Endothelial cell of umbilical vein (primary cell): ENCODE data around the gene SPTBN4. TPM values are rescaled to one million over a fixed set of nuclear protein-coding genes. Genes with fewer than 3 reads are reported as not detected.

Source experiments
- BruUV-seq: library from RNA; stranded (reverse); fragments of 400-500 nt; replicated peaks from 2 replicates; lab custom pipeline; 2021; lab: Mats Ljungman, UMichigan
- CTCF ChIA-PET: fragments of 300-600, 350-600 bp; sonication (Branson Sonifier 250); formaldehyde crosslinking; loops from one replicate; lab custom pipeline; 2021; ENCODE audit warnings: antibody characterized with exemption, inconsistent platforms; lab: Charles Lee
- POLR2A ChIA-PET: fragments of 300-600, 350-600 bp; sonication (Branson Sonifier 250); formaldehyde crosslinking; loops from one replicate; lab custom pipeline; 2021; ENCODE audit warnings: antibody characterized with exemption, inconsistent platforms; lab: Charles Lee
- DNase-seq: peaks from one replicate; pipeline ENCODE4 v3.0.0-alpha.2; 2011; ENCODE audit warnings: low read depth, low spot score
- FAIRE-seq: peaks from 2 replicates; lab custom pipeline; 2011; peaks lifted over from hg19 to GRCh38; lab: Jason Lieb, UNC
- H2AFZ ChIP-seq: 2 replicates; pipeline ENCODE4 v1.6.0; 2012; ENCODE audit warnings: low read depth, low read length, control low read depth, inconsistent platforms
- H3K27ac ChIP-seq: 2 replicates; pipeline ENCODE4 v1.5.1; 2011; ENCODE audit warnings: low read depth, mild to moderate bottlenecking, control low read depth, low read length, moderate library complexity; ENCODE audit not compliant: insufficient read depth
- H3K27me3 ChIP-seq, 2 experiments: 2 replicates each; pipeline versions ENCODE4 v1.6.0 to v1.6.1; 2011; ENCODE audit warnings: low read length in 2 of 2, mixed read lengths in 1 of 2; ENCODE audit not compliant: control insufficient read depth in 2 of 2, insufficient read depth in 2 of 2
- H3K36me3 ChIP-seq, 2 experiments: 2 replicates in 1 of 2; 3 replicates in 1 of 2; pipeline ENCODE4 v1.5.1; 2011; ENCODE audit warnings: low read length in 2 of 2, mild to moderate bottlenecking in 1 of 2, moderate library complexity in 1 of 2; ENCODE audit not compliant: control insufficient read depth in 2 of 2, insufficient read depth in 2 of 2; ENCODE audit errors: extremely low read depth in 1 of 2
- H3K4me1 ChIP-seq: 3 replicates; pipeline ENCODE4 v1.5.1; 2011; ENCODE audit warnings: mild to moderate bottlenecking, low read length; ENCODE audit not compliant: control insufficient read depth, insufficient read depth; ENCODE audit errors: extremely low read depth
- H3K4me2 ChIP-seq: 2 replicates; pipeline ENCODE4 v1.6.1; 2011; ENCODE audit warnings: low read length, control low read depth, mixed read lengths; ENCODE audit not compliant: insufficient read depth
- H3K4me3 ChIP-seq, 3 experiments: fragments of 200-600 bp in 1 of 3; sonication (generic), shearing (Covaris generic) in 1 of 3; replicated peaks in 1 of 3; 2 replicates each; pipeline ENCODE4 v1.5.1; 2011 to 2016; ENCODE audit warnings: control low read depth in 3 of 3, low read length in 3 of 3, mild to moderate bottlenecking in 2 of 3, inconsistent platforms in 1 of 3, low read depth in 1 of 3, moderate library complexity in 1 of 3; ENCODE audit not compliant: insufficient read depth in 1 of 3
- H3K79me2 ChIP-seq: 2 replicates; pipeline ENCODE4 v1.6.0; 2012; ENCODE audit warnings: low read length, inconsistent platforms; ENCODE audit not compliant: control insufficient read depth, insufficient read depth
- H3K9ac ChIP-seq: replicated peaks from 2 replicates; pipeline ENCODE3; 2011; ENCODE audit warnings: low read length, control low read depth; ENCODE audit not compliant: insufficient read depth; ENCODE audit errors: extremely low read depth
- H3K9me1 ChIP-seq: replicated peaks from 3 replicates; pipeline ENCODE4 v1.6.0; 2011; ENCODE audit warnings: mild to moderate bottlenecking, low read length; ENCODE audit not compliant: control insufficient read depth, insufficient read depth; ENCODE audit errors: extremely low read depth
- H3K9me3 ChIP-seq: replicated peaks from 2 replicates; pipeline ENCODE4 v1.5.1; 2012; ENCODE audit warnings: low read length, inconsistent platforms; ENCODE audit not compliant: control insufficient read depth, insufficient read depth
- H4K20me1 ChIP-seq: replicated peaks from 2 replicates; pipeline ENCODE3; 2011; ENCODE audit warnings: mild to moderate bottlenecking, low read length; ENCODE audit not compliant: control insufficient read depth, insufficient read depth; ENCODE audit errors: extremely low read depth
- EZH2 ChIP-seq: IDR thresholded peaks from 2 replicates; pipeline ENCODE4 v1.6.1; 2012; ENCODE audit warnings: borderline replicate concordance, low read depth, mild to moderate bottlenecking, moderate library complexity, low read length, inconsistent platforms; ENCODE audit not compliant: severe bottlenecking
- FOS ChIP-seq: IDR thresholded peaks from 2 replicates; pipeline ENCODE4 v1.6.1; 2011; ENCODE audit warnings: mild to moderate bottlenecking, low read length, moderate library complexity, borderline replicate concordance; ENCODE audit not compliant: insufficient read depth
- GATA2 ChIP-seq: IDR thresholded peaks from 2 replicates; pipeline ENCODE4 v1.7.0; 2011; ENCODE audit warnings: low read depth, mild to moderate bottlenecking, moderate library complexity, mixed read lengths, low read length; ENCODE audit not compliant: insufficient read length, insufficient read depth
- JUN ChIP-seq: IDR thresholded peaks from 2 replicates; pipeline ENCODE4 v1.6.1; 2011; ENCODE audit warnings: borderline replicate concordance, low read depth; ENCODE audit not compliant: insufficient read length, insufficient read depth
- MAX ChIP-seq: IDR thresholded peaks from 2 replicates; pipeline ENCODE4 v1.6.1; 2011; ENCODE audit not compliant: insufficient read depth, insufficient read length
- MYC ChIP-seq: IDR thresholded peaks from one replicate; pipeline ENCODE4 v1.6.1; 2011; ENCODE audit warnings: mild to moderate bottlenecking, low read depth, low read length
- POLR2A ChIP-seq: IDR thresholded peaks from 2 replicates; pipeline ENCODE4 v1.6.1; 2012; ENCODE audit warnings: low read depth, mild to moderate bottlenecking, control low read depth, low read length
- POLR2AphosphoS5 ChIP-seq: IDR thresholded peaks from 2 replicates; pipeline ENCODE4 v1.6.1; 2012; ENCODE audit warnings: low read depth, mild to moderate bottlenecking, control low read depth, low read length, moderate library complexity; ENCODE audit not compliant: insufficient read depth
- dilution Hi-C: fragments of 300-500 bp; cut with MboI; formaldehyde crosslinking; loops from one replicate; pipeline ENCODE4 v1.15.0; 2019; ENCODE audit warnings: low sequenced_read_pairs; ENCODE audit not compliant: extremely low pct_ligation_motif_present
- intact Hi-C: fragments of 100-400 bp; cut with micrococcal nuclease; formaldehyde crosslinking; loops from one replicate; pipeline ENCODE4 v1.10.0; 2022
- polyA plus RNA-seq, 4 experiments: library from polyadenylated mRNA; depleted of rRNA in 3 of 4; stranded (reverse) in 3 of 4; unstranded in 1 of 4; fragments of >200 nt; gene quantifications; 2 replicates each; pipeline versions ENCODE4 v1.2.1 to v1.2.3, GENCODE V29; 2011 to 2012; ENCODE audit warnings: missing spikeins in 1 of 4
- total RNA-seq: library from RNA; stranded (reverse); gene quantifications from 2 replicates; pipeline ENCODE4 v1.2.3, GENCODE V29; 2021
- TF ChIP-seq, protein P1 (sequence below), 2 donors: IDR thresholded peaks; 1 replicate in 1 of 2; 2 replicates in 1 of 2; pipeline ENCODE4 v1.5.1; 2011; ENCODE audit warnings: low read length in 2 of 2, mild to moderate bottlenecking in 2 of 2, moderate library complexity in 2 of 2, control low read depth in 1 of 2, inconsistent platforms in 1 of 2, low read depth in 1 of 2; ENCODE audit not compliant: insufficient read depth in 1 of 2; ENCODE audit errors: extremely low read depth in 1 of 2

SPTBN4 gene
- total and polyA plus RNA-seq, 2 donors (not counting 3 experiments of a cell fraction or from before 2014, with no cell fraction given): 0.33 TPM; not detected in 1

GRCh38 chr19:40565910-40566495 lies 99.2 kb downstream of the SPTBN4 start:
- Histone ChIP-seq H3K27me3 (peaks cover 22 to 27% of the 10 kb centered on the region in 2 experiments), H3K27ac (no peak overlapping the region), H3K4me2 (no peak overlapping the region), H3K4me3 (no peak overlapping the region), H3K9ac (no peak overlapping the region), H3K36me3 (no peaks in the 10 kb centered on the region), H3K4me1 (peaks cover 4% of the 10 kb centered on the region), H3K9me1 (no peaks in the 10 kb centered on the region), H2AFZ (no peak overlapping the region), H4K20me1 (no peaks in the 10 kb centered on the region), H3K79me2 (no peaks in the 10 kb centered on the region), H3K9me3 (no peaks in the 10 kb centered on the region)
- BruUV-seq: no TSS peak
- FAIRE-seq: no peak
- POLR2A ChIA-PET: no interaction called here
- DNase-seq: no peak
- intact Hi-C loops (no loop called here), dilution Hi-C loops (no loop called here)
- no peak for TF ChIP-seq FOS
- TF ChIP-seq EZH2: no peak
- TF ChIP-seq GATA2: no peak
- no peak for TF ChIP-seq JUN
- no peak for TF ChIP-seq MYC
- TF ChIP-seq MAX: no peak
- TF ChIP-seq, protein P1, sequence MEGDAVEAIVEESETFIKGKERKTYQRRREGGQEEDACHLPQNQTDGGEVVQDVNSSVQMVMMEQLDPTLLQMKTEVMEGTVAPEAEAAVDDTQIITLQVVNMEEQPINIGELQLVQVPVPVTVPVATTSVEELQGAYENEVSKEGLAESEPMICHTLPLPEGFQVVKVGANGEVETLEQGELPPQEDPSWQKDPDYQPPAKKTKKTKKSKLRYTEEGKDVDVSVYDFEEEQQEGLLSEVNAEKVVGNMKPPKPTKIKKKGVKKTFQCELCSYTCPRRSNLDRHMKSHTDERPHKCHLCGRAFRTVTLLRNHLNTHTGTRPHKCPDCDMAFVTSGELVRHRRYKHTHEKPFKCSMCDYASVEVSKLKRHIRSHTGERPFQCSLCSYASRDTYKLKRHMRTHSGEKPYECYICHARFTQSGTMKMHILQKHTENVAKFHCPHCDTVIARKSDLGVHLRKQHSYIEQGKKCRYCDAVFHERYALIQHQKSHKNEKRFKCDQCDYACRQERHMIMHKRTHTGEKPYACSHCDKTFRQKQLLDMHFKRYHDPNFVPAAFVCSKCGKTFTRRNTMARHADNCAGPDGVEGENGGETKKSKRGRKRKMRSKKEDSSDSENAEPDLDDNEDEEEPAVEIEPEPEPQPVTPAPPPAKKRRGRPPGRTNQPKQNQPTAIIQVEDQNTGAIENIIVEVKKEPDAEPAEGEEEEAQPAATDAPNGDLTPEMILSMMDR (IDR thresholded peaks at IDR 0.05; ENCODE audit: extremely low read depth in 1 of 2, insufficient read depth in 1 of 2, low read depth in 1 of 2, low read length in 2 of 2): no peak
- no peak for TF ChIP-seq POLR2AphosphoS5
- TF ChIP-seq POLR2A: no peak
- CTCF ChIA-PET: interaction anchor here (1.0 to 1.2 kb wide), 3 partner anchors 17 to 34 kb away, joined by 3 to 4 read pairs (median 3); no protein-coding TSS in a partner anchor
